AG09319 (cell line): Measurements from ENCODE around the gene SCYGR6.
A peak's percentile ranks its signal among the peaks of the same experiment; 100 is the strongest.

Experiments
- DNase-seq: peaks from one replicate; pipeline ENCODE4 v3.0.0-alpha.2; 2010; ENCODE audit warnings: low read depth; ENCODE audit errors: extremely low read depth
- CTCF ChIP-seq: IDR thresholded peaks from 2 replicates; pipeline ENCODE4 v1.5.1; 2011; ENCODE audit warnings: low read depth, mild to moderate bottlenecking, inconsistent platforms, low read length, moderate library complexity

Gene SCYGR6

DNA sequence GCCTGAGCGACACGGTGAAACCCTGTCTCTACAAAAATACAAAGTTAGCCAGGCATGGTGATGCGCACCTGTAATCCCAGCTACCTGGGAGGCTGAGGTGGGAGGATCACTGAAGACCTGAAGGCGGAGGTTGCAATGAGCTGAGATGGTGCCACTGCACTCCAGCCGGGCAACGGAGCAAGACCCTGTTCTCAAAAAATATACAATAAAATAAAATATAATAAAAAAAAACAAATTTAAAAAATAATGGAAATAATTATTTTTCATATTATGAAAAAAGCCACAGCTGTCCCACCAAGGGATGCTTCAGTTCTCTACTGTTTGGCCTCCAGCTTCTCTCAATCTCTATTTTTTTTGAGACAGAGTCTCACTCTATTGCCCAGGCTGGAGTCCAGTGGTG is 17.2 kb downstream of the SCYGR6 start:
- no peak for TF ChIP-seq CTCF
- DNase-seq, result no peak

DNA sequence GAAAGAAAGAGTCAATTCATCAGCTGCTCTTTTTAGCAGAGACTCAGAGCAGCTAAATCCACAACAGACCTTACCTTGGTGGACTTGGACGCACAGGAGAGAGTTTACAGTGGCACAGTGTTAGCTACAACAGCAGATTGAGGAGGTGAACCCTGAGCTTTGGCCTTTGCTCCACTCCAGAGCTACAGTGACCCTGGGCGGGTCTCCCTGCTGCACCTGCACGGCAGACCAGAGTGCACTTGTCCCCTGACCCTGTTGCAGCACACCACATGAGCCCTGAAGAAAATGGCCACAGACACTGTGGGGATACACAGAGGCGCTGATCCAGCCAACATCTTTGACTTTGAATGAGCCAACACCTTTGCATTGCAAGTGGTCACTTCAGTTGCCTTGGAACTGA is 17.7 kb downstream of the SCYGR6 start:
- TF ChIP-seq CTCF, result no peak
- DNase-seq, result no peak

DNA sequence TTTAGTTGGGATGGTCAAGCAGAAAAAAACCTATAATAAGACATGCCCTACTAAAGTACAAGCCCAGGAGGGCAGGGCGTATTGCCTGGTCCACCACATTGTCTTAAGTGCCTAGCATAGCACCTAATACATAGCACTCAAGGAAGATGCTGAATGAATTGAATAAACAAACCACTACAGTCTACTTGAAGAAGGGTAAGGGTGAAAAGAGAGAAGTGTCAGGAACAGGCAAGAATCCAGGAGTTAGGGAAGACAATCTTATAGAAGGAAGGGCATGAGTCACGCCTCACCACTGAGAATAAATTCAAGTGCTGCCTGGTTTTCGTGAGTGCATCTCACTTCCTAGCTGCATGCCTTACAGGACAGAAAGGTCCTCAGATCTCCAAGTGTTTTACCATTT is 20.6 kb downstream of the SCYGR6 start:
- no peak for DNase-seq
- TF ChIP-seq CTCF, result no peak

DNA sequence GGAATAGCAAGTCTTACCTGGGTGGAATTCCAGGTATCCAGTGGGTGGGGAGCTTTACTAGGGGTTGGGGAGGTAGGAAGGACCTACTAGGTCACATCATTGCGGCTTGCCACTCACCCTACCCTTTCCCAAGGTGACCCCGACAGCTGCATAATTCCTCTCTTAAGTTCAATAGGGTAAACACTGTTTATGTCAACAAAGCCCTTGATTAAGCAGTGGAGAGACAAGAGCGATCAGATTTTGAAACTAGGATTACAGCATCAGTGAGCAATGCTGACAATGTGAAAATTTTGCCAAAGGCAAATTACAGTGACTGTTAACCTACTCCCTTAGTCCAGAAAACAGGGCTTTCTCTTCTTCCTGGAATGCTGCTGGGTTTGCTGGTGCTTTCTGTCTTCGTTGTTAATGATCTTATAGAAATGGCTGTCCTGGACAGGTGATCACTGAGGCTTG is 21.3 kb downstream of the SCYGR6 start:
- DNase-seq, result peak; percentile 14
- TF ChIP-seq CTCF, result no peak

DNA sequence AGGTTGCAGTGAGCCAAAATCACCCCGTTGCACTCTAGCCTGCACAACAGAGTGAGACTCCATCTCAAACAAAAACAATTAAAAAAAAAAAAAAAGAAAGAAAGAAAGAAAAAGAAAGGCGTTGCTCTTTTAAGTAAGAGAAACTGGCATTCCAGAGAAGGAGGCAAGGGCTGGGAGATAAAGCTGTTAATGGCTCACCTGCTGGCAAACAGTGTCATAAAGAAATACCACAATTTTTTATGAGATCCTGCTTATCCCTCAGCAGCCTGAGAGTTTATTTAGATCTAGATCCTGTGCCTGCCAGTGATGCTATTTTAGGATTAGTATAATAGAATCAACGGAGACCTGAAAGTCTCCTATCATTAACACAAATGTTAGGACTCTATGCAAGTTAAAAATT is 23.0 kb downstream of the SCYGR6 start:
- DNase-seq, result no peak
- no peak for TF ChIP-seq CTCF

DNA sequence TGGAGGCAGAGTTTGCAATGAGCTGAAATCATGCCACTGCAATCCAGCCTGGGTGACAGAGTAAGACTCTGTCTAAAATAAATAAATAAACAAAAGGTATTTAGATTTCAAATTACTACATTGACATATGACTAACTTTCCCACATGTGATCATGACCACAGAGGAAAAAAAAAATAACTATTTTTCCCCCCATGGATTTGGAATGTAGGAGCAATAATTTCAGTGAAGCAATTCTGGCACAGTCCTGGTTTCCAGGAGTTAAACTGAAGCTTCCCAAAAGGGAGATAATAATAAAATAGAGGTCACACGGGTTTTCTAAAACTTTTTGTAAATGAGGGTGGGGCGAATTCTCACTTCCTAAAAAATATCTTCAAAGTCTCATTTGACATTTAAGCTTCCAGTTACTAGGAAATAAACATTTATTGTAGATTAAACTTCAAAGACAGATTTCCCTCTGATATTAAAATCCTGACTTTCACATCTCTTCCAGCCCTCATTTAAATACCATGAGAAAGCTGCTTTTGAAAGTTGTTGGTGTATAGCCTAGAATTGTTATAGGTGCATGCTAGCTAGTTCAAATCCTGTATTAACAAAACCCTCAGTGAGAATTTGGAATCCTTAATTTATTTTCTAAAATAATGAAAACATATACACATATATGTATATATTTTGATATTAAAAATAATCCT is 27.4 kb downstream of the SCYGR6 start:
- no peak for TF ChIP-seq CTCF
- DNase-seq, result no peak

DNA sequence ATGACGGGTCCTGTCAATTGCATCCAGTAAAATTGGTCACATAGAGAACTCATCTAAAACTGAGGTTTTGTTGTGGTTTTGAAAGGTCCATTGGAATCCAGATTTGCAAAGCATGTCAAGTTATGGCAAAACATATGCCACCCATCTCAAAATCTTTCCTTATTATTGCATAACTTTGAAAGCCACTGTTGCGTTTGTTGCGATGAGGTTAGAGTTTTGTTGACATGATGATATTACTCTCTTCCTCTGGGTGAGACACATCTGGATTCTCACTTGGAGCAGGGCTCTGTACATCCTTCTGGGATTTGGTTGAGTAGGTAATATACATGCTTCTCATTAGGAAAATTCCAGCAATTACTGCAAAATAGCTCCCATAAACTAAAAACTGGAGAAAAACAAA is 37.4 kb downstream of the SCYGR6 start:
- DNase-seq, result no peak
- no peak for TF ChIP-seq CTCF
